Fibroblast of lung (primary cell): ENCODE results near the gene CARS2. TPM values are rescaled to one million over a fixed set of nuclear protein-coding genes. Genes with fewer than 3 reads are reported as not detected.

ENCODE experiments used
- DNase-seq, 2 donors: peaks; one replicate each; pipeline versions ENCODE4 v3.0.0 to v3.0.0-alpha.2; 2010; ENCODE audit warnings: low read depth in 2 of 2
- H2AFZ ChIP-seq: 2 replicates; pipeline ENCODE4 v1.5.1; 2012; ENCODE audit warnings: low read length, control low read depth, inconsistent platforms
- H3K27ac ChIP-seq: 2 replicates; pipeline ENCODE4 v1.5.1; 2011; ENCODE audit warnings: low read length, control low read depth; ENCODE audit not compliant: insufficient read depth
- H3K27me3 ChIP-seq: 2 replicates; pipeline ENCODE4 v1.5.1; 2011; ENCODE audit warnings: mild to moderate bottlenecking, low read length; ENCODE audit not compliant: control insufficient read depth, insufficient read depth
- H3K36me3 ChIP-seq: 2 replicates; pipeline ENCODE4 v1.5.1; 2011; ENCODE audit warnings: low read length; ENCODE audit not compliant: control insufficient read depth, insufficient read depth
- H3K4me1 ChIP-seq: 2 replicates; pipeline ENCODE4 v1.5.1; 2011; ENCODE audit warnings: low read length; ENCODE audit not compliant: control insufficient read depth, insufficient read depth; ENCODE audit errors: extremely low read depth
- H3K4me2 ChIP-seq: 2 replicates; pipeline ENCODE4 v1.5.1; 2011; ENCODE audit warnings: low read length, control low read depth; ENCODE audit not compliant: insufficient read depth; ENCODE audit errors: extremely low read depth
- H3K4me3 ChIP-seq, 4 experiments: fragments of 200-600 bp in 1 of 4; sonication (generic) in 1 of 4; replicated peaks in 1 of 4; 2 replicates each; pipeline ENCODE4 v1.5.1; 2011 to 2016; ENCODE audit warnings: low read length in 4 of 4, low read depth in 3 of 4, mild to moderate bottlenecking in 3 of 4, control low read depth in 2 of 4, inconsistent platforms in 1 of 4, mixed read lengths in 1 of 4; ENCODE audit not compliant: insufficient read depth in 1 of 4; ENCODE audit errors: control extremely low read depth in 1 of 4
- H3K79me2 ChIP-seq: 2 replicates; pipeline ENCODE4 v1.5.1; 2012; ENCODE audit warnings: mild to moderate bottlenecking, low read length, inconsistent platforms; ENCODE audit not compliant: control insufficient read depth, insufficient read depth
- H3K9ac ChIP-seq: 2 replicates; pipeline ENCODE4 v1.5.1; 2011; ENCODE audit warnings: mild to moderate bottlenecking, low read length, control low read depth; ENCODE audit not compliant: insufficient read depth
- H3K9me3 ChIP-seq: 2 replicates; pipeline ENCODE4 v1.5.1; 2012; ENCODE audit warnings: low read depth, low read length; ENCODE audit not compliant: control insufficient read depth, insufficient read depth
- H4K20me1 ChIP-seq: 2 replicates; pipeline ENCODE4 v1.5.1; 2011; ENCODE audit warnings: low read length; ENCODE audit not compliant: control insufficient read depth, insufficient read depth; ENCODE audit errors: extremely low read depth
- EZH2 ChIP-seq: IDR thresholded peaks from 2 replicates; pipeline ENCODE4 v1.5.1; 2012; ENCODE audit warnings: low read length, control low read depth, mild to moderate bottlenecking; ENCODE audit errors: missing control alignments
- polyA plus RNA-seq, 2 donors: library from polyadenylated mRNA; depleted of rRNA in 1 of 2; stranded (reverse) in 1 of 2; unstranded in 1 of 2; fragments of >200 nt; gene quantifications; 2 replicates each; pipeline ENCODE4 v1.2.1, GENCODE V29; 2011 to 2012; ENCODE audit warnings: missing spikeins in 1 of 2
- total RNA-seq: library from RNA; depleted of rRNA; stranded (reverse); fragments of >200 nt; gene quantifications from 2 replicates; pipeline ENCODE4 v1.2.1, GENCODE V29; 2014
- TF ChIP-seq, protein P1 (sequence below), 2 donors: IDR thresholded peaks in 1 of 2; conservative IDR thresholded peaks in 1 of 2; 1 replicate in 1 of 2; 2 replicates in 1 of 2; pipeline ENCODE4 v1.5.1; 2011 to 2012; ENCODE audit warnings: low read length in 2 of 2, control low read depth in 1 of 2, inconsistent platforms in 1 of 2, low read depth in 1 of 2, mild to moderate bottlenecking in 1 of 2

The CARS2 gene
- total and polyA plus RNA-seq, 2 donors (not counting 1 experiment from before 2014, with no cell fraction given): 64.7 to 127 TPM

DNA sequence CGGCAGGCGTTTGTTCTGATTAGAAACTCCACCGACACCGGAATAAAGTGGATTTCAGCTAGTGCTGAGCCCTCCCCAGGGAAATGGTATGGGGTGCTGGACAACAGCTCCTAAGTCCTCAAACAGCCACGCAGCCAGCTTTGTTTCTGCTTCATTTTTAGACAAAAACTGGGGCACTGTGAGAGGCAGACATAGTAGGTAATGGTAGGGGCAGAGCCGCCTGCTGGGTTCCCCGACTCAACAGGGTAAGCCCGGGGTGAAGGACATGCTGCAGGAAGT lies 39.7 kb downstream of the CARS2 start:
- TF ChIP-seq, protein P1, sequence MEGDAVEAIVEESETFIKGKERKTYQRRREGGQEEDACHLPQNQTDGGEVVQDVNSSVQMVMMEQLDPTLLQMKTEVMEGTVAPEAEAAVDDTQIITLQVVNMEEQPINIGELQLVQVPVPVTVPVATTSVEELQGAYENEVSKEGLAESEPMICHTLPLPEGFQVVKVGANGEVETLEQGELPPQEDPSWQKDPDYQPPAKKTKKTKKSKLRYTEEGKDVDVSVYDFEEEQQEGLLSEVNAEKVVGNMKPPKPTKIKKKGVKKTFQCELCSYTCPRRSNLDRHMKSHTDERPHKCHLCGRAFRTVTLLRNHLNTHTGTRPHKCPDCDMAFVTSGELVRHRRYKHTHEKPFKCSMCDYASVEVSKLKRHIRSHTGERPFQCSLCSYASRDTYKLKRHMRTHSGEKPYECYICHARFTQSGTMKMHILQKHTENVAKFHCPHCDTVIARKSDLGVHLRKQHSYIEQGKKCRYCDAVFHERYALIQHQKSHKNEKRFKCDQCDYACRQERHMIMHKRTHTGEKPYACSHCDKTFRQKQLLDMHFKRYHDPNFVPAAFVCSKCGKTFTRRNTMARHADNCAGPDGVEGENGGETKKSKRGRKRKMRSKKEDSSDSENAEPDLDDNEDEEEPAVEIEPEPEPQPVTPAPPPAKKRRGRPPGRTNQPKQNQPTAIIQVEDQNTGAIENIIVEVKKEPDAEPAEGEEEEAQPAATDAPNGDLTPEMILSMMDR (conservative IDR thresholded peaks at IDR 0.05 in 1 of 2, IDR thresholded peaks at IDR 0.05 in 1 of 2; ENCODE audit: low read depth in 1 of 2, low read length in 2 of 2): no peak
- no peak for TF ChIP-seq EZH2
- H3K27ac ChIP-seq: no peak overlapping the region
- H3K9me3 ChIP-seq: no peaks in the 10 kb centered on the region
- no peaks in the 10 kb centered on the region for H4K20me1 ChIP-seq
- H2AFZ ChIP-seq: no peak overlapping the region
- no peaks in the 10 kb centered on the region for H3K27me3 ChIP-seq
- no peaks in the 10 kb centered on the region for H3K4me1 ChIP-seq
- peaks cover 23% of the 10 kb centered on the region for H3K36me3 ChIP-seq
- no peak for DNase-seq
- H3K79me2 ChIP-seq: no peaks in the 10 kb centered on the region
- H3K4me2 ChIP-seq: no peak overlapping the region
- no peak overlapping the region for H3K4me3 ChIP-seq
- no peak overlapping the region for H3K9ac ChIP-seq

- Histone ChIP-seq H3K4me2 (no peak overlapping the region), H3K27ac (no peak overlapping the region), H3K9ac (no peak overlapping the region), H3K27me3 (no peaks in the 10 kb centered on the region), H3K79me2 (no peaks in the 10 kb centered on the region), H3K36me3 (peaks cover 23% of the 10 kb centered on the region), H3K9me3 (no peaks in the 10 kb centered on the region), H3K4me1 (no peaks in the 10 kb centered on the region), H2AFZ (no peak overlapping the region), H4K20me1 (no peaks in the 10 kb centered on the region), H3K4me3 (no peak overlapping the region)
- no peak for DNase-seq
- TF ChIP-seq, protein P1 (conservative IDR thresholded peaks at IDR 0.05 in 1 of 2, IDR thresholded peaks at IDR 0.05 in 1 of 2; ENCODE audit: low read depth in 1 of 2, low read length in 2 of 2): no peak
- TF ChIP-seq EZH2: no peak
Observed at GRCh38 chr13:110665491-110666254, 40.2 kb downstream of the CARS2 start.

- Histone ChIP-seq H3K9ac (no peak overlapping the region), H3K4me3 (no peak overlapping the region), H3K27me3 (no peaks in the 10 kb centered on the region), H3K79me2 (no peaks in the 10 kb centered on the region), H4K20me1 (no peaks in the 10 kb centered on the region), H2AFZ (no peak overlapping the region), H3K4me1 (no peaks in the 10 kb centered on the region), H3K9me3 (no peaks in the 10 kb centered on the region), H3K27ac (no peak overlapping the region), H3K36me3 (peaks cover 23% of the 10 kb centered on the region), H3K4me2 (no peak overlapping the region)
- DNase-seq: no peak
- no peak for TF ChIP-seq EZH2
- TF ChIP-seq, protein P1 (conservative IDR thresholded peaks at IDR 0.05 in 1 of 2, IDR thresholded peaks at IDR 0.05 in 1 of 2; ENCODE audit: low read depth in 1 of 2, low read length in 2 of 2): no peak
Observed at GRCh38 chr13:110664673-110665072, 41.2 kb downstream of the CARS2 start.
